B cell (primary cell): Measurements from ENCODE around the gene TSPO2. TPM values are rescaled to one million over a fixed set of nuclear protein-coding genes. Genes with fewer than 3 reads are reported as not detected.

Experiments
- ATAC-seq: fragments of 200-7000 bp; cut with Tn5 transposase; one replicate; pipeline ENCODE4 v1.10.0; 2021; ENCODE audit warnings: low read depth, mild to moderate bottlenecking, moderate number of reproducible peaks, moderate library complexity
- CTCF ChIA-PET: fragments of 350-600 bp; sonication (Branson Sonifier 250); formaldehyde crosslinking; loops from one replicate; lab custom pipeline; 2021; ENCODE audit warnings: antibody characterized with exemption, inconsistent platforms; lab: Charles Lee
- POLR2A ChIA-PET: fragments of 350-600 bp; sonication (Branson Sonifier 250); formaldehyde crosslinking; loops from one replicate; lab custom pipeline; 2021; ENCODE audit warnings: antibody characterized with exemption; lab: Charles Lee
- DNase-seq: peaks from one replicate; pipeline ENCODE4 v3.0.0; 2013
- H2AFZ ChIP-seq: 2 replicates; pipeline ENCODE4 v1.6.1; 2012; ENCODE audit warnings: mild to moderate bottlenecking, low read depth, low read length; ENCODE audit not compliant: insufficient read depth, poor library complexity, severe bottlenecking
- H3K27ac ChIP-seq, 2 donors: 1 replicate in 1 of 2; 2 replicates in 1 of 2; pipeline ENCODE4 v1.5.1; 2012 to 2013; ENCODE audit warnings: low read length in 2 of 2, mild to moderate bottlenecking in 2 of 2, moderate library complexity in 1 of 2
- H3K27me3 ChIP-seq, 4 experiments: fragments of 200-600 bp in 1 of 4; sonication (generic) in 1 of 4; replicated peaks in 1 of 4; 1 replicate in 2 of 4; 2 replicates in 2 of 4; pipeline versions ENCODE4 v1.6.1 to v1.7.0; 2013 to 2016; ENCODE audit warnings: low read length in 3 of 4, mild to moderate bottlenecking in 2 of 4, mixed read lengths in 1 of 4, moderate library complexity in 1 of 4; ENCODE audit not compliant: insufficient read depth in 4 of 4, control insufficient read depth in 3 of 4; ENCODE audit errors: control extremely low read depth in 1 of 4
- H3K36me3 ChIP-seq, 2 experiments: replicated peaks in 1 of 2; 1 replicate in 1 of 2; 2 replicates in 1 of 2; pipeline versions ENCODE4 v1.6.1 to v1.7.1; 2013; ENCODE audit warnings: low read length in 1 of 2; ENCODE audit not compliant: insufficient read depth in 2 of 2, control insufficient read depth in 1 of 2; ENCODE audit errors: control extremely low read depth in 1 of 2, extremely low read depth in 1 of 2
- H3K4me1 ChIP-seq, 2 donors: fragments of 200-600 bp in 1 of 2; sonication (generic) in 1 of 2; 1 replicate in 1 of 2; 2 replicates in 1 of 2; pipeline versions ENCODE4 v1.5.1 to v1.6.1; 2013 to 2017; ENCODE audit warnings: low read length in 2 of 2; ENCODE audit not compliant: control insufficient read depth in 2 of 2, insufficient read depth in 2 of 2
- H3K4me2 ChIP-seq: replicated peaks from 2 replicates; pipeline ENCODE3; 2012; ENCODE audit warnings: mild to moderate bottlenecking, low read depth, low read length; ENCODE audit not compliant: poor library complexity, severe bottlenecking
- H3K4me3 ChIP-seq, 5 experiments: fragments of 200-600 bp in 1 of 5; sonication (generic) in 1 of 5; 1 replicate in 3 of 5; 2 replicates in 2 of 5; pipeline versions ENCODE4 v1.5.1 to v1.7.0; 2011 to 2016; ENCODE audit warnings: low read length in 4 of 5, mild to moderate bottlenecking in 4 of 5, low read depth in 2 of 5, control low read depth in 1 of 5, moderate library complexity in 1 of 5; ENCODE audit not compliant: insufficient read depth in 1 of 5; ENCODE audit errors: control extremely low read depth in 1 of 5, extremely low read depth in 1 of 5
- H3K79me2 ChIP-seq: fragments of 200-600 bp; sonication (generic); one replicate; pipeline ENCODE4 v1.6.0; 2016; ENCODE audit warnings: low read length; ENCODE audit not compliant: control insufficient read depth, insufficient read depth
- H3K9ac ChIP-seq: fragments of 200-600 bp; sonication (generic); 2 replicates; pipeline ENCODE4 v1.6.1; 2017; ENCODE audit warnings: mild to moderate bottlenecking, low read length, moderate library complexity
- H3K9me3 ChIP-seq, 3 donors: one replicate each; pipeline versions ENCODE4 v1.6.1 to v1.7.1; 2013; ENCODE audit warnings: low read length in 2 of 3; ENCODE audit not compliant: control insufficient read depth in 2 of 3, insufficient read depth in 1 of 3; ENCODE audit errors: control extremely low read depth in 1 of 3
- H4K20me1 ChIP-seq: 2 replicates; pipeline ENCODE4 v1.6.0; 2012; ENCODE audit warnings: mild to moderate bottlenecking, low read length; ENCODE audit not compliant: insufficient read depth, control insufficient read depth, poor library complexity, severe bottlenecking
- H3K27ac Mint-ChIP-seq: one replicate; pipeline ENCODE4 v1.8.0; 2021; ENCODE audit warnings: mixed read lengths
- H3K27me3 Mint-ChIP-seq: one replicate; pipeline ENCODE4 v1.8.0; 2021; ENCODE audit warnings: mixed read lengths
- H3K4me1 Mint-ChIP-seq: one replicate; pipeline ENCODE4 v1.8.0; 2021; ENCODE audit warnings: mixed read lengths
- H3K4me3 Mint-ChIP-seq: one replicate; pipeline ENCODE4 v1.8.0; 2021; ENCODE audit warnings: mixed read lengths
- H3K9me3 Mint-ChIP-seq: one replicate; pipeline ENCODE4 v1.8.0; 2022; ENCODE audit warnings: mixed read lengths; ENCODE audit not compliant: insufficient read depth
- EZH2 ChIP-seq: IDR thresholded peaks from 2 replicates; pipeline ENCODE4 v1.6.1; 2012; ENCODE audit warnings: borderline replicate concordance, low read depth, mild to moderate bottlenecking, moderate library complexity, low read length; ENCODE audit not compliant: insufficient read depth, poor library complexity, severe bottlenecking
- WGBS: methylation state at CpG from one replicate; pipeline ENCODE4 v1.1.5; 2013; ENCODE audit warnings: missing lambda C conversion rate; ENCODE audit not compliant: insufficient coverage; 5-methylcytosine and 5-hydroxymethylcytosine counted together
- intact Hi-C: fragments of 100-400 bp; cut with micrococcal nuclease; formaldehyde crosslinking; loops from one replicate; pipeline ENCODE4 v1.10.0; 2022
- polyA plus RNA-seq: library from polyadenylated mRNA; depleted of rRNA; stranded (reverse); fragments of >200 nt; gene quantifications from 2 replicates; pipeline ENCODE4 v1.2.3, GENCODE V29; 2012
- total RNA-seq, 2 donors: library from RNA; stranded (reverse); fragments of 120-200 nt in 1 of 2; gene quantifications; 1 replicate in 1 of 2; 2 replicates in 1 of 2; pipeline versions ENCODE4 v1.2.3 to v1.2.4, GENCODE V29; 2013 to 2022
- TF ChIP-seq, protein P1 (sequence below): fragments of 200-600 bp; IDR thresholded peaks from one replicate; pipeline ENCODE4 v1.8.0; 2022; ENCODE audit warnings: antibody characterized with exemption, mild to moderate bottlenecking

The TSPO2 gene
- total and polyA plus RNA-seq, 2 donors (not counting 1 experiment from before 2014, with no cell fraction given), result not detected

DNA sequence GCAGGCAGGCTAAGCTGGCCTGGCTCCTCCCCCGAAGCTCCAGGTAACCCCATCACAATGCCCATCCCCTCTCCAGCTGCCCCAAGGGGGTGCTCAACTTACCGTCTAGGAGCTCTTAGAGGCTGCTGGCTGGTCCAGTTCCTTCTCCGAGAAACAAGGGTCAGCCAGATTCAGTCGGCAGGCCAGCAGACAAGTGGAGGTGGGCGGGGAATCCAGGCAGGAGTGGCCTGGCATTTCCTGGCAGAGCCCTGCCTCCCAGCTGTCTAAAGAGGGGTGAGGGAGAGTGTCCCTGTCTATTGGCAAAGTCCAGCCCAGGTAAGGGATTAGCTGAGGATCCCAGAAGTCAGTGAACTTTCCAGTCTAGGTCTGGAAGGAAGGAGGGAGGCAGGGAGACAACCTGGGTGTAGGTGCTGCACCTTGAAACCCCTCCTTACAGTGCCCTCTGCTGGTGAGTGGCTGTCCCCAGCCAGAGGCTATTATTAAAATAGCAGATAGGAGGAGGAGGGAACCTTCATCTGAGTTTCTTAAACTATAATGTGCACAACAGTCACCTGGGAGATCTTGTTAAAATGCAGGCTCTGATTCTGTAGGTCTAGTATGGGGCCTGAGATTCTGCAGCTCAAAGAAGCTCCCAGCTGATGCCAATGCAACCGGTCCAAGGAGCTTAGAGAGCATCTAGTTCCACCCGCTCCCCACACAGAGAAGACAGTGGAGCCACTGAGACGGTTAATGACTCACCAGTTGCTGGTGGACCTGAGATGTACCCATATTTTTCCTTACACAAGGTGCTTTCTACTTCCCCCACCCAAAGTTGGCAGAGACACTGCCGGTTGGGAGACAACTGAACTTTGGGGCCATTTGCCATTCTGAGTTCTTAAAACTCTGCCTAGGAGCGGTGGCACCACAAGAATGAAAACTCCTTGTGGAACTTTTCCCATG, 2.9 kb upstream of the TSPO2 start, which contains the start of gene UNC5CL:
Gene UNC5CL, minus strand, starts transcription at position 162 of the 939 bp plus-strand sequence. CDS start 4,147 bp downstream, outside the sequence.
- ChIA-PET POLR2A (no interaction called here), CTCF (interaction anchor here (0.7 to 2.5 kb wide), 13 partner anchors 9 to 1693 kb away, joined by 3 to 13 read pairs (median 4); partner anchors contain the start of gene APOBEC2)
- H3K4me1 Mint-ChIP-seq, result no peaks in the 10 kb centered on the region
- Histone ChIP-seq H3K79me2 (no peaks in the 10 kb centered on the region), H3K27ac (no peak within 1 kb of the TSS), H2AFZ (no peak within 1 kb of the TSS), H3K9ac (no peak within 1 kb of the TSS), H3K4me2 (no peak within 1 kb of the TSS), H4K20me1 (no peaks in the 10 kb centered on the region), H3K4me3 (no peak within 1 kb of the TSS), H3K27me3 (no peaks in the 10 kb centered on the region), H3K4me1 (no peaks in the 10 kb centered on the region), H3K36me3 (peaks cover 0 to 2% of the 10 kb centered on the region in 2 experiments), H3K9me3 (no peaks in the 10 kb centered on the region)
- DNase-seq (peak; percentile 58), ATAC-seq (peak; percentile 60)
- WGBS, result 76% methylated on average over 10 of the region's 10 CpGs
- TF ChIP-seq EZH2, result no peak
- TF ChIP-seq, protein P1, sequence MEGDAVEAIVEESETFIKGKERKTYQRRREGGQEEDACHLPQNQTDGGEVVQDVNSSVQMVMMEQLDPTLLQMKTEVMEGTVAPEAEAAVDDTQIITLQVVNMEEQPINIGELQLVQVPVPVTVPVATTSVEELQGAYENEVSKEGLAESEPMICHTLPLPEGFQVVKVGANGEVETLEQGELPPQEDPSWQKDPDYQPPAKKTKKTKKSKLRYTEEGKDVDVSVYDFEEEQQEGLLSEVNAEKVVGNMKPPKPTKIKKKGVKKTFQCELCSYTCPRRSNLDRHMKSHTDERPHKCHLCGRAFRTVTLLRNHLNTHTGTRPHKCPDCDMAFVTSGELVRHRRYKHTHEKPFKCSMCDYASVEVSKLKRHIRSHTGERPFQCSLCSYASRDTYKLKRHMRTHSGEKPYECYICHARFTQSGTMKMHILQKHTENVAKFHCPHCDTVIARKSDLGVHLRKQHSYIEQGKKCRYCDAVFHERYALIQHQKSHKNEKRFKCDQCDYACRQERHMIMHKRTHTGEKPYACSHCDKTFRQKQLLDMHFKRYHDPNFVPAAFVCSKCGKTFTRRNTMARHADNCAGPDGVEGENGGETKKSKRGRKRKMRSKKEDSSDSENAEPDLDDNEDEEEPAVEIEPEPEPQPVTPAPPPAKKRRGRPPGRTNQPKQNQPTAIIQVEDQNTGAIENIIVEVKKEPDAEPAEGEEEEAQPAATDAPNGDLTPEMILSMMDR, result peak; percentile 73
- H3K27me3 Mint-ChIP-seq, result no peaks in the 10 kb centered on the region
- intact Hi-C loops, result no loop called here
- no peak within 1 kb of the TSS for H3K4me3 Mint-ChIP-seq
- no peak within 1 kb of the TSS for H3K27ac Mint-ChIP-seq
- no peaks in the 10 kb centered on the region for H3K9me3 Mint-ChIP-seq
